NCI-H2029 (cell line): ENCODE measurements around the gene RAB30.
"Not testable (repeated sequence)": the region's sequence is repeated elsewhere in the genome, so short reads cannot be mapped to it uniquely, and the experiment has no call there.

Experiments used
- DNase-seq: peaks from one replicate; lab custom pipeline; 2025; lab: John Stamatoyannopoulos, UW

RAB30 gene

DNA sequence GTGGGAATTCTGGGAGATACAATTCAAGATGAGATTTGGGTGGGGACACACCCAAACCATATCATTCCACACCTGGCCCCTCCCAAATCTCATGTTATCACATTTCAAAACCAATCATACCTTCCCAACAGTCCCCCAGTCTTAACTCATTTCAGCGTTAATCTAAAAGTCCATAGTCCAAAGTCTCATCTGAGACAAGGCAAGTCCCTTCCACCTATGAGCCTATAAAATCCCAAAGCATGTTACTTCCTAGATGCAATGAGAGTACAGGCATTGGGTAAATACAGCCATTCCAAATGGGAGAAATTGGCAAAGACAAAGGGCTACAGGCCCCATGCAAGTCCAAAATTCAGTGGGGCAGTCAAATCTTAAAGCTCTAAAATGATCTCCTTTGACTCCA is 128.3 kb downstream of the RAB30 start:
- DNase-seq, result not testable (repeated sequence)

- no peak for DNase-seq
Measured at GRCh38 chr11:82942376-82942775, 129.3 kb downstream of the RAB30 start.

GRCh38 chr11:82939456-82939855 is 132.2 kb downstream of the RAB30 start:
- DNase-seq, result no peak

DNA sequence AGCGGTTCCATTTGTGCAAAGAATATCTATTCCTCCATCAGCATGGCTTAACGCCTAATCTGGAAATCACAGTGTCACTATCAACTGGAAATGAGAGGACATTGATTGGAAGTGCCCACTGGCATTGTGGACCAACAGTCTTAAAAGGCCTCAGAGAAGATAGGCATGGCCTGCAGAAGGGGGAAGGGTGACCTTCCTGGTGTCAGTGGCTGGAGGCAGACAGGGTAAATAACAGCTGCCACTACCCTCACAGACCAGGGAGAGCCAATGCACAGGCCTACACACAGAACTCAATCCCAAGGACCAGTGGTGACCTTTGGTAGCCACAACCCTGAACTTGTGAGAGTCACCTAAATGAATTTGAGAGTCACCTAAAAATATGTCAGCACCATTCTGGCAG is 134.1 kb downstream of the RAB30 start:
- DNase-seq, result no peak

- DNase-seq, result no peak
Measured at GRCh38 chr11:82936261-82936660, 135.4 kb downstream of the RAB30 start.

GRCh38 chr11:82932564-82932963 is 139.1 kb downstream of the RAB30 start:
- DNase-seq, result no peak

DNA sequence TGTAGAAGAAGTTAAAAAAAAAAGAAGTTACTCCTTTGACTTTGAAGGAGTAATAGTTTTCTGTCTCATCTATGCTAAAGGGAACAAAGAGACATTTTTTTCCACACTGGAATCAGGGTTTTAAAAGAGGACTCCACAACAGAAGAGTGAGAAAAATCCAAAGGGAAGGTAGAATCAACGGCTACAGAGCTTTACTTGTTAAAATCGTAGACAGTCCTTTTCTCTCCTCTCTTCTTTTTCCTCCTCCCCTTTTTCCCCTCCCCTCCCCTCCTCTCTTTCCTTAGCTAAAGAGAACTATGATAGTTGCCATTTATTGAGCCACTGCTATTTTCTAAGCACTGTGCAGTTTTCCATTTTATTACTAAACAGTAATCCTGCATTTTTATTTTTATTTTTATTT is 141.0 kb downstream of the RAB30 start:
- no peak for DNase-seq

GRCh38 chr11:82930229-82930628 is 141.5 kb downstream of the RAB30 start:
- DNase-seq, result no peak

DNA sequence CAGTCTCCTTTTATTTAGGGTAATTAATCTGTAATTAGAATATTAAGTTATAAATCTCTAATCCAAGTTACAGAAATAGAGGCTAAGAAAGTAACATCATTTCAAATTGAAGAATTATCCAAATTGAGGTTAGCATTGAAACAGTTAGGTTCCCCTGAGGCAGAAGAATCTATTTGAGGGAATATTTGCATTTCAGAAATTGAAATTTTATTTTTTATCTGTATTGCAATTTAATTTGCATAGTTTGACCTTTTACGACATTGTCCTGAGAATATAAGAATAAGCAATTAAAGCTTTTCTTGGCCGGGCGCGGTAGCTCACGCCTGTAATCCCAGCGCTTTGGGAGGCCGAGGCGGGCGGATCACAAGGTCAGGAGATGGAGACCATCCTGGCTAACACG is 142.6 kb downstream of the RAB30 start:
- no peak for DNase-seq

GRCh38 chr11:82927264-82927880 is 144.3 kb downstream of the RAB30 start:
- peak; percentile 10 for DNase-seq

DNA sequence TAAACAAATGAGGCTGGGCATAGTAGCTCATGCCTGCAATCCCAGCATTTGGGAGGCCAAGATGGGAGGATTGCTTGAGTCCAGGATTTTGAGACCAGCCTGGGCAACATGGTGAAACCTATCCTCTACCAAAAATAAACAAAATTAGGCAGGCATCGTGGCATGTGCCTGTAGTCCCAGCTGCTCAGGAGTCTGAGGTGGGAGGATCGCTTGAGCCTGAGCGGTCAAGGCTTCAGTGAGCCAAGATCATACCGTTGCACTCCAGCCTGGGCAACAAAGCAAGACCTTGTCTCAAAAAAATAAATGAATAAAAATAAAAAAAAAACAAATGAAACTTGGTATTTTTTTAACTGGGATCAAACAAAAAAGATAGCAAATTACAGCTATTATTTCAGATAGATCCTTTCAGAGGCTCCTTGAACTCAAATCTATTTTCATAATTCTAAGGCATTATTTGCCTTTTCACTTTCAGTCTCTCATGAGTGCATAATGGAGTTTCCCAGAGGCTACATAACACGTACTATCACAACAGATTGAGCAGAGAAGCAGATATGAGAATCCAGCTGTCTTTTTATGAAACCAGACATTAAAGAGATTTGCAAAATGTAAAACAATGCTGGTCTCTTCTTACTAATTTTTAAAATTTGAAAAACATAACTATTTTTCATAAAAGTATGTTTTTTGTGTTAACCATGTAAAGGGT is 147.0 kb downstream of the RAB30 start:
- no peak for DNase-seq
